DMS 273 (cell line): ENCODE results near the gene SPG21.
"Not testable (repeated sequence)": the region's sequence is repeated elsewhere in the genome, so short reads cannot be mapped to it uniquely, and the experiment has no call there.

Source experiments
- DNase-seq: peaks from one replicate; lab custom pipeline; 2025; ENCODE audit not compliant: unreplicated experiment; lab: John Stamatoyannopoulos, UW

The SPG21 gene, protein sequence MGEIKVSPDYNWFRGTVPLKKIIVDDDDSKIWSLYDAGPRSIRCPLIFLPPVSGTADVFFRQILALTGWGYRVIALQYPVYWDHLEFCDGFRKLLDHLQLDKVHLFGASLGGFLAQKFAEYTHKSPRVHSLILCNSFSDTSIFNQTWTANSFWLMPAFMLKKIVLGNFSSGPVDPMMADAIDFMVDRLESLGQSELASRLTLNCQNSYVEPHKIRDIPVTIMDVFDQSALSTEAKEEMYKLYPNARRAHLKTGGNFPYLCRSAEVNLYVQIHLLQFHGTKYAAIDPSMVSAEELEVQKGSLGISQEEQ

GRCh38 chr15:64989416-64990167 is at the start of gene SPG21:
TSS of gene SPG21 (minus strand) at chr15:64989914. CDS start at chr15:64983569, 6,345 bp downstream.
- peak; percentile 94 for DNase-seq

DNA sequence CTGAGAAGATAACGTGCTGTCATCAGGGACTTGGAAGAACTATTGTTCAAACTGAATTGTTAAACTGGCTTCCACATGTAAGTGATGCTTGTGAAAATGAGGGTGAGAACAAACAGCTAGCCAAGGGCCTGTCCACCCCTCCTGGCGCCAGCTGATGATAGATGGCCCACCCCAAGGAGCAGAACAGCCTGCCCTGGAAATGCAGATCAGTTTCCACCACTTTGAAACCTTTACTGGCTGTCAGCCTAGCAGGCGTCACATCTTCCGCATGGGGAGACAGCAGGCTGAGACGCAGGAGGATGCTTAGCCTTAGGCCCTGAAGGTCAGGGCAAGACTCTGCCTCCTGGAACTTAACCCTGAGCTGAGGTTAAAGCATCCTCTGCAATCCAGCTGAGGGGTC is 49.1 kb upstream of the SPG21 start:
- DNase-seq = no peak

GRCh38 chr15:65038428-65038827 is 48.7 kb upstream of the SPG21 start:
- no peak for DNase-seq

GRCh38 chr15:65037309-65037708 is 47.6 kb upstream of the SPG21 start:
- DNase-seq = no peak

- no peak for DNase-seq
These were observed 45.0 kb upstream of the SPG21 start for GRCh38 chr15:65034719-65035118.

DNA sequence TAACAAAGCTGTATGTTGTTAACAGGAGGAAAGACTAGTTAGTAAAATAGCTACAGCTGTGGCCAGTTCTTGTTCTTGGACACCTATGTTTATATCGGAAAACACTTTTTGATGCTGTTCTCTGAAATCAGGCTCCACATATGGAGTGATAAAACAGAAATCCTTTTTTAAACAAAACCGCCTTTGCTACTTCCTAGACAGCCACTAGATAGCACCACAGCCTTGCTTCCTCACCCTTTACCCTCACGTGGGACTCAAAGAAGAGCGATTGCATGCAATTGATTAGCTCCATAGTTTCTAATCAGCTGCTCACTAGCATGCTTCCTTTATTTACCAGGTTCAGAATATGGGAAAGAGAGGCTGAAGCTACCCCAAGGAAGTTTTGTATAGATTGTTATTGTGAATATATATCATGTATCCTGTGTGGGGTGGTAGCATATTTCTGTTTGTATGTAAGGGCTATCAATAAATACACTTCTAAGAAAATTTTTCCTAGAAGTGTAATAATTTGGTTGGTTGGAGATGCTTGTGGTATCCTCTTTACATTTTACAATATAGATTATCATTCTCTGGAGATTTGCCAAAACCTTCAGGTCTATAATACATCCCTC is 44.0 kb upstream of the SPG21 start:
- DNase-seq = peak; percentile 53

DNA sequence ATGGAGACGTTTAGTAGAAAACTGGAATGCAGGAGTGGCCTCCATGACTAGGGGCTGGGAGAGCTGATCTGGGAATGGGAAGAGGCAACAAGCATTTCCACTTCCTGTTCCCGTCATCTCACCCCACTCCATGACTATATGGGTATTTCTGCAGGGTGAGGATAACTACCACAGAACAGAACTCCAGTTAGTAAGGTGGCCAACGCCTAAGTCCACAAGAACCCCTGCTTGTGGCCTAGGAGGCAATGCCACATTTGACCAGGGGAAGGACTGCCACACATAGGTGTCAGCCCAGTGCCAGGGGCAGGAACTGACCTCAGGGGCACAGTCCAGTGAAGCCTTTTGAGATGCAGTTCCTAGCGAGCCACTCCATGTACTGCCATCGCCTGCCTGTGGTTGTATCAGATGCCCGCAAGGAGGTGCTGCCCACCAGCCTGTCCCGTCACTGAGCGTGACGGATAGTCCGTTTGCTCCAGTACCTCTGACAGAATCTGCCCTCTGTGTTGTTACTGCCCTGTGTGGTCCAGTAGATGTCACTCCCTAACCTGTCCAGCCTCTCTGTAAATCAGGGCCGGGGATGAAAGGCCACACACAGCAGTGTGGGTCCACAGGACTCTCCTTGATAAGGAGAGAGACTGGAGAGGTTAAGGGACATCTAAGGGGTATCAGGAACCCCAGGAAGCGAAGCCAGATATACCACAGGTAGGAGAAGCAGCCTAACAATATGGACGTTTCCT is 43.3 kb upstream of the SPG21 start:
- peak; percentile 69 for DNase-seq

DNA sequence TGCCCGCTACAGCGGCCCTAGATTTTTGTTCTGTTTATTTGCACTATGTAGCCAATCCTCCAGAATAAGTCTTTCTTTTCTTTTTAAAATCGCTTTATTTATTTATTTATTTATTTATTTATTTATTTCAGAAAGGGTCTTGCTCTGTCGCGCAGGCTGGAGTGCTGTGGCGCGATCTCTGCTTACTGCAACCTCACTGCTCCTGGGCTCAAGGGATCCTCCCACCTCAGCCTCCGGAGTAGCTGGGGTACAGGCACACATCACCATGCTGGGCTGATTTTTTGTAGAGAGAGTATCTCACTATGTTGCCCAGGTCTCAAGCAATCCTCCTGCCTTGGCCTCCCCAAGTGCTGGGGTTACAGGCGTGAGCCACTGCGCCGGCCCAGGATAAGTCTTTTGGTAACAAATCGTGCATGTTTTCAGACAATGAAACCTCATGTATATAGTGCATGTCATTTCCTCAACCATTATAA is 40.1 kb upstream of the SPG21 start:
- DNase-seq = no peak

DNA sequence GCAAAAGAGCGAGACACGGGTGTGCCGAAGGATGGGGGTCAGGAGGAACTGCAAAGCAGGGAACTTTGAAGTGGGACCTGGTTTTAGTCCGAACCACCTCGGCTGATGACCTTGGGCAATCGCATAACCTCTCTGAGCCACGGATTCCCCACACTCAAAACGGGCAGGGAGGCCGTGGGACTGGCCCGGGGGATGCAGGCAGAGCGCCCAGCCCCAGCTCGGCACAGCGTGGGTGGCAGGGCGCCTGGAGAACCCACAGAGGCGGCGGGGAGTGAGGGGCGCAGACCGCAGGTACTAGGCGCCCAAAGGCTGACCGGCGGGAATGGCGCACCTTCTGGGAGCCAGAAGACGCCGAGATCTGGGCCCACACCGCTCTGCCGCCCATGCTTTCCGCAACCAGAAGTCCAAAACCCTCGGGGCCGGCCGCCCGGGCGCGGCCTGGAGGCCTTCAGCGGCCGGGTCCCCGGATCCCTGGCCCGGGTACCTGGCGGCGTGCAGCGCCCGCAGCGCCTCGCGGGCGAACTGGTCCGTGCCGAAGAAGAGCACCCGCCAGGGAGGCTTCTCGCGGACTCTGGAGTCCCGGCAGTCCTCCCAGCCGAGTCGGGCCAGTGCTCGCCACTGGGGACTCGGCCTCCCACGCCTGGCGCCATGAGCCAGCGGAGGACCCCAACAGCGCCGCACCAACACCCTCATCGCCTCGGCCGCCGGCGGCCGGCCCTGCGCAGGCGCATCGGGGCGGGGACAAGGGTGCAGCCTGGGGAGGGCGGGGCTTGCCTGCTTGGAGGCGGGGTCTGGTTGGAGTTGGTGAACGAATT is 39.4 kb upstream of the SPG21 start, which contains the start of gene MTFMT:
TSS of gene MTFMT (minus strand) at position 719 of the 815 bp plus-strand sequence. CDS start at position 693, 26 bp downstream.
- peak; percentile 91 for DNase-seq

- no peak for DNase-seq
These were observed 38.6 kb upstream of the SPG21 start for GRCh38 chr15:65028338-65028737.

GRCh38 chr15:65027593-65027992 is 37.9 kb upstream of the SPG21 start:
- no peak for DNase-seq

GRCh38 chr15:65026756-65027155 is 37.0 kb upstream of the SPG21 start:
- no peak for DNase-seq

- DNase-seq = no peak
These were observed 31.8 kb upstream of the SPG21 start for GRCh38 chr15:65021488-65021887.

GRCh38 chr15:65020419-65020818 is 30.7 kb upstream of the SPG21 start:
- DNase-seq = no peak

GRCh38 chr15:65011198-65011597 is 21.5 kb upstream of the SPG21 start:
- DNase-seq = not testable (repeated sequence)

DNA sequence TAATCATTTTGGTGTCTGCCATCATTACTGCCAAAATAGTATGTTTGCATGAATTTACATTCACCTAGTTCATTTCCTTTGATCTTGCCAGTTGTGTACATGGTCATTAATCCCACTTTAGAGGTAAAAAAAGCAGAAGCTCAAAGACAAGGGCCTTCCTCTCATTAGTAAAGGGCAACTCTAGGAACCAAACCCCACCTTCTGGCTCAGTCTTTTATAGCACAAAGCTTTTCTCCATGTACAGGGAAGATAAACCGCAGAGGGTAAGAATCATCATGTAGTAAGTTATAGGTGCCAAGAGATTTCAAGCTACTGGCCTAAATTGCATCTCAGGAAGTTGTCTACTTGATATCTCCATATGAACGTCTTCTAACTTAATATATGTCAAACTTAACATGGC is 19.3 kb upstream of the SPG21 start:
- DNase-seq = peak; percentile 6

DNA sequence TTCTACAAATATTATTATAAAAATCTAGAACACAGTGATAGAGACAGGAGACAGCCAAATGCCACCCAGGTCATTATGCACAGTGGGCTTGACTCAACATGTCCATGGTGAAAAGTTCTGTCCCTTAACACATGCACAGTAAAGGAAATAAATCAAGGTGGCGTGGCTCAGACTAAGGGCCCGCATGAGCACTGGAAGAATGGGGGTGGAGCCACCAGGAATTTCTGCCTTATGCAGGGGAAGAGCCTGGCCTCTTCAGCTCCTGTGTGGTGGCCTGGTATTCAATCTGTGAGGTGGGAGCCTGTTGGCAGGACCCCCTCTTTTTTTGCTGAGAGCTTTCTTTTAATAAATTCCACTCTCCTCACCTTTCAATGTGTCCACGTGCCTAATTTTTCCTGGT is 17.2 kb upstream of the SPG21 start:
- DNase-seq = no peak

DNA sequence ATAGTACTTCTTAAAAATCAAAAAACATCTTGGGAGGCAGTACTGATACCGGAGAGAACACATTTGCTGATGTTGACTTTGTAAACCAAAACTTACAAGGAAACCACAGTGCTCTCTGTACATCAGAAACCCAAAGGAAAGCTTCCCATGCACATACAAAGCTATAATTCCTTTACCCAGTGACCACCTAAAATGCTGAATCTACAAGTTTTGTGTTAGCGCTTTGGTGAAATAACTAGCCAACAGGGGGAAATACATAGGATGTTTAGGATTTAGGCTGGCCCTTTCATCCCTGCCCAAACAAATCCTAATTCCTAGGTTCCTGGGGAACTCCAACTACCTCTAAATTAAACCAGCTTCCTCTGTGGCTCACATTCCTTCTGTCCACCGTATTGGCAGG is 15.3 kb upstream of the SPG21 start:
- no peak for DNase-seq

GRCh38 chr15:64997745-64998375 is 8.1 kb upstream of the SPG21 start:
- no peak for DNase-seq

DNA sequence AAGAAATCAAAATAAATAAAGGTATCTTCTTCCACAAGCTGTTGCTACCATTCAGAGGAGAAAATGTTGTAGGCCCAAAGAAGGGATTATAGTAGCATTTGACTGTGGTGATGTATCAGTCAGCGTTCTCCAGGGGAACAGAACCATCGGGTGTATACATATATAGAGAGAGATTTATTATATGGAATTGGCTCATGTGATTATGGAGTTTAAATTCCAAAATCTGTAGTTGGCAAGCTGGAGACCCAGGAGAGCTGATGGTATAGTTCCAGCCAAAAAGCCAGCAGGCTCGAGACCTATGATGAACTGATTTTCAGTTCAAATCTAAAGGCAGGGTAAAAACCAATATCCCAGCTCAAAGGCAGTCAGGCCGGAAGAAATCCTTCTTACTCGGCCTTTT is 7.4 kb upstream of the SPG21 start:
- DNase-seq = no peak
